ENCODE data around the gene TRIM69. TPM values are rescaled to one million over a fixed set of nuclear protein-coding genes. Genes with fewer than 3 reads are reported as not detected.
"Not testable (repeated sequence)": the region's sequence is repeated elsewhere in the genome, so short reads cannot be mapped to it uniquely, and the experiment has no call there.

The TRIM69 gene
- total RNA-seq, 1 donor from 2014 or later: 37.2 TPM

- H3K4me3 ChIP-seq (ENCODE audit: insufficient read depth, low read depth, low read length): no peak overlapping the region
- no peaks in the 10 kb centered on the region for H3K79me2 ChIP-seq (ENCODE audit: insufficient read depth, low read length)
- peaks cover 26% of the 10 kb centered on the region for H3K27me3 ChIP-seq (ENCODE audit: insufficient read depth, low read length)
- Mint-ChIP-seq H3K27ac (ENCODE audit: unreplicated experiment) (no peak overlapping the region), H3K36me3 (ENCODE audit: low read depth, unreplicated experiment) (no peaks in the 10 kb centered on the region), H3K27me3 (ENCODE audit: low read depth, unreplicated experiment) (peaks cover 2% of the 10 kb centered on the region), H3K4me3 (ENCODE audit: unreplicated experiment) (no peak overlapping the region), H3K4me1 (ENCODE audit: low read depth, unreplicated experiment) (no peaks in the 10 kb centered on the region), H3K9me3 (ENCODE audit: unreplicated experiment) (peaks cover 9% of the 10 kb centered on the region)
- H3K9ac ChIP-seq (ENCODE audit: low read length): no peak overlapping the region
- H3K4me2 ChIP-seq (ENCODE audit: low read length): no peak overlapping the region
- no peak overlapping the region for H2AFZ ChIP-seq (ENCODE audit: low read depth, low read length)
- H3K9me3 ChIP-seq (ENCODE audit: insufficient read depth, low read depth, low read length): no peaks in the 10 kb centered on the region
- no peak for FAIRE-seq
- DNase-seq (ENCODE audit: low read depth): no peak
- no peak for TF ChIP-seq EZH2 (IDR thresholded peaks at IDR 0.05; ENCODE audit: insufficient read depth, low read length)
- TF ChIP-seq, protein P1, sequence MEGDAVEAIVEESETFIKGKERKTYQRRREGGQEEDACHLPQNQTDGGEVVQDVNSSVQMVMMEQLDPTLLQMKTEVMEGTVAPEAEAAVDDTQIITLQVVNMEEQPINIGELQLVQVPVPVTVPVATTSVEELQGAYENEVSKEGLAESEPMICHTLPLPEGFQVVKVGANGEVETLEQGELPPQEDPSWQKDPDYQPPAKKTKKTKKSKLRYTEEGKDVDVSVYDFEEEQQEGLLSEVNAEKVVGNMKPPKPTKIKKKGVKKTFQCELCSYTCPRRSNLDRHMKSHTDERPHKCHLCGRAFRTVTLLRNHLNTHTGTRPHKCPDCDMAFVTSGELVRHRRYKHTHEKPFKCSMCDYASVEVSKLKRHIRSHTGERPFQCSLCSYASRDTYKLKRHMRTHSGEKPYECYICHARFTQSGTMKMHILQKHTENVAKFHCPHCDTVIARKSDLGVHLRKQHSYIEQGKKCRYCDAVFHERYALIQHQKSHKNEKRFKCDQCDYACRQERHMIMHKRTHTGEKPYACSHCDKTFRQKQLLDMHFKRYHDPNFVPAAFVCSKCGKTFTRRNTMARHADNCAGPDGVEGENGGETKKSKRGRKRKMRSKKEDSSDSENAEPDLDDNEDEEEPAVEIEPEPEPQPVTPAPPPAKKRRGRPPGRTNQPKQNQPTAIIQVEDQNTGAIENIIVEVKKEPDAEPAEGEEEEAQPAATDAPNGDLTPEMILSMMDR (IDR thresholded peaks at IDR 0.05; ENCODE audit: insufficient read depth, low read depth, low read length): no peak
- no peaks in the 10 kb centered on the region for H3K4me1 ChIP-seq (ENCODE audit: insufficient read depth, low read length)
- no peaks in the 10 kb centered on the region for H3K36me3 ChIP-seq (ENCODE audit: insufficient read depth, low read length)
- H3K27ac ChIP-seq (ENCODE audit: low read depth, low read length): no peak overlapping the region
- no peaks in the 10 kb centered on the region for H4K20me1 ChIP-seq (ENCODE audit: insufficient read depth, low read length)
These were observed 39.3 kb upstream of the TRIM69 start for GRCh38 chr15:44697014-44697413.

- H3K27me3 Mint-ChIP-seq (ENCODE audit: low read depth, unreplicated experiment): peaks cover 2% of the 10 kb centered on the region
- H3K27me3 ChIP-seq (ENCODE audit: insufficient read depth, low read length): peaks cover 23% of the 10 kb centered on the region
These were observed 37.7 kb upstream of the TRIM69 start for GRCh38 chr15:44698641-44699040.

DNA sequence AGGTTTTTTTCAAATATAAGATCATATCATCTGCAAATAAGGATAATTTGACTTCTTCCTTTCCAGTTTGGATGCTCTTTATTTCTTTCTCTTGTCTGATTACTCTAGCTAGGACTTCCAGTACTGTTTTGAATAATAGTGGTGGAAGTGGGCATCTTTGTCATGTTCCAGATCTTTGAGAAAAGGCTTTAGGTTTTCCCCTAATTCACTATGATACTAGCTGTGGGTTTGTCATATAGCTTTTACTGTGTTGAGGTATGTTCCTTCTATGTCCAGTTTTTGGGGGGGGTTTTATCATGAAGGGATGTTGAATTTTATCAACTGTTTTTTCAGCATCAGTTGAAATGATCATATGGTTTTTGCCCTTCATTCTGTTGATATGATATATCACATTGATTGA, 35.7 kb upstream of the TRIM69 start:
- not testable (repeated sequence) for DNase-seq (ENCODE audit: low read depth); H3K4me1 ChIP-seq (ENCODE audit: insufficient read depth, low read length); H3K27me3 Mint-ChIP-seq (ENCODE audit: low read depth, unreplicated experiment); FAIRE-seq; H3K79me2 ChIP-seq (ENCODE audit: insufficient read depth, low read length); H3K9me3 ChIP-seq (ENCODE audit: insufficient read depth, low read depth, low read length); H2AFZ ChIP-seq (ENCODE audit: low read depth, low read length); H3K9ac ChIP-seq (ENCODE audit: low read length); H3K4me3 ChIP-seq (ENCODE audit: insufficient read depth, low read depth, low read length); H3K36me3 ChIP-seq (ENCODE audit: insufficient read depth, low read length); H3K4me1 Mint-ChIP-seq (ENCODE audit: low read depth, unreplicated experiment); H3K4me3 Mint-ChIP-seq (ENCODE audit: unreplicated experiment); H4K20me1 ChIP-seq (ENCODE audit: insufficient read depth, low read length); H3K4me2 ChIP-seq (ENCODE audit: low read length); H3K36me3 Mint-ChIP-seq (ENCODE audit: low read depth, unreplicated experiment); H3K27ac Mint-ChIP-seq (ENCODE audit: unreplicated experiment); H3K27ac ChIP-seq (ENCODE audit: low read depth, low read length)
- H3K9me3 Mint-ChIP-seq (ENCODE audit: unreplicated experiment): peaks cover 13% of the 10 kb centered on the region
- H3K27me3 ChIP-seq (ENCODE audit: insufficient read depth, low read length): peaks cover 21% of the 10 kb centered on the region

More at GRCh38 chr15:44698641-44699040, 37.7 kb upstream of the TRIM69 start:
- FAIRE-seq (no peak), DNase-seq (ENCODE audit: low read depth) (no peak)
- H3K27ac ChIP-seq (ENCODE audit: low read depth, low read length): no peak overlapping the region
- no peaks in the 10 kb centered on the region for H3K9me3 ChIP-seq (ENCODE audit: insufficient read depth, low read depth, low read length)
- H3K9me3 Mint-ChIP-seq (ENCODE audit: unreplicated experiment): peaks cover 11% of the 10 kb centered on the region
- no peak overlapping the region for H3K4me3 ChIP-seq (ENCODE audit: insufficient read depth, low read depth, low read length)
- no peak overlapping the region for H3K27ac Mint-ChIP-seq (ENCODE audit: unreplicated experiment)
- no peak overlapping the region for H3K9ac ChIP-seq (ENCODE audit: low read length)
- TF ChIP-seq EZH2 (IDR thresholded peaks at IDR 0.05; ENCODE audit: insufficient read depth, low read length): no peak
- TF ChIP-seq, protein P1 (IDR thresholded peaks at IDR 0.05; ENCODE audit: insufficient read depth, low read depth, low read length): no peak
- H3K36me3 Mint-ChIP-seq (ENCODE audit: low read depth, unreplicated experiment): no peaks in the 10 kb centered on the region
- H3K4me1 ChIP-seq (ENCODE audit: insufficient read depth, low read length): no peaks in the 10 kb centered on the region
- no peak overlapping the region for H3K4me3 Mint-ChIP-seq (ENCODE audit: unreplicated experiment)
- no peaks in the 10 kb centered on the region for H3K79me2 ChIP-seq (ENCODE audit: insufficient read depth, low read length)
- H2AFZ ChIP-seq (ENCODE audit: low read depth, low read length): no peak overlapping the region
- H4K20me1 ChIP-seq (ENCODE audit: insufficient read depth, low read length): no peaks in the 10 kb centered on the region
- H3K36me3 ChIP-seq (ENCODE audit: insufficient read depth, low read length): no peaks in the 10 kb centered on the region
- no peak overlapping the region for H3K4me2 ChIP-seq (ENCODE audit: low read length)
- no peaks in the 10 kb centered on the region for H3K4me1 Mint-ChIP-seq (ENCODE audit: low read depth, unreplicated experiment)

Measured in astrocyte (in vitro differentiated cells and primary cell).